GM12865 (cell line): ENCODE data around the gene AGPAT4.

ENCODE experiments used
- DNase-seq: peaks from one replicate; pipeline ENCODE4 v3.0.0; 2010; ENCODE audit warnings: low read depth
- H3K4me3 ChIP-seq: 2 replicates; pipeline ENCODE4 v1.5.1; 2011; ENCODE audit warnings: mild to moderate bottlenecking, low read depth, low read length, control low read depth
- TF ChIP-seq, protein P1 (sequence below): IDR thresholded peaks from 2 replicates; pipeline ENCODE4 v1.5.1; 2011; ENCODE audit warnings: low read length, control low read depth, low read depth, inconsistent platforms; ENCODE audit not compliant: insufficient read depth; ENCODE audit errors: missing control alignments

AGPAT4 gene

DNA sequence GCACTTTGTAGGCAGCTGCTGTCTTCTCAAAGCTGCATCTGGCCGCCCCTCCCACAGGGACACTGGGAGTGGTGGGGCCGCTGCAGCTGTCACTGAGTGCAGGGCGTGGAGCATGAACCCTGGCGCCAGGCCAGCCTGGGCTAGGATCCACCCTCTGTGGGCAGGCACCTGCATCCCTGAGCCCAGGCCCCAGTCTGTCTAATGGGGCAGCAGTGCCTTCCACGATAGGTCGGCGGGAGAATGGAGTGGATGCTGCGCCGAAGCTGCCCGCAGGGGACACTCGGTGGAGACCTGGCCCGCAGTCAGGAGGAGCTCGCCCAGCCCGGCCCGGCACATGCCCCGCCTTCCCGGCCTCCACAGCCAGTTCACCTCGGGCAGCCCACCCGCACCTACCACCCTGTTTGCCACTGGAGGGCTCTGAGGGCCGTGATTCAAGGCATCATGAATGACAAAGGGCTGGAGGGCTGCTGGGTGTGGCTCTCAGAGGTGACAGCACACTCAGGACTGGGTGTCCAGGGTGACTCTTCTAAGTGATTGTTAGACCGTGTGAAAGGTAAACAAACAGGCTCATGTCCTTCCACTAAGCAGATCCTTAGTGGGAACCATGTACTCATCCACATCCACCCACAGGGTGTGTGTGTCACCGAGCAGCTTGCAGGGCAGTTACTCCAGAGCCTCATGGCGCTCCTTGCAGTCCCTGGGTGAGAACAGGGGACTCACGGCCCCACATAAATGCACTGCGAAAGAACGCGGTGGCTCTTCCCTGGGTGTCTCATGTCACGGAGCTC, 133.9 kb downstream of the AGPAT4 start:
- TF ChIP-seq, protein P1, sequence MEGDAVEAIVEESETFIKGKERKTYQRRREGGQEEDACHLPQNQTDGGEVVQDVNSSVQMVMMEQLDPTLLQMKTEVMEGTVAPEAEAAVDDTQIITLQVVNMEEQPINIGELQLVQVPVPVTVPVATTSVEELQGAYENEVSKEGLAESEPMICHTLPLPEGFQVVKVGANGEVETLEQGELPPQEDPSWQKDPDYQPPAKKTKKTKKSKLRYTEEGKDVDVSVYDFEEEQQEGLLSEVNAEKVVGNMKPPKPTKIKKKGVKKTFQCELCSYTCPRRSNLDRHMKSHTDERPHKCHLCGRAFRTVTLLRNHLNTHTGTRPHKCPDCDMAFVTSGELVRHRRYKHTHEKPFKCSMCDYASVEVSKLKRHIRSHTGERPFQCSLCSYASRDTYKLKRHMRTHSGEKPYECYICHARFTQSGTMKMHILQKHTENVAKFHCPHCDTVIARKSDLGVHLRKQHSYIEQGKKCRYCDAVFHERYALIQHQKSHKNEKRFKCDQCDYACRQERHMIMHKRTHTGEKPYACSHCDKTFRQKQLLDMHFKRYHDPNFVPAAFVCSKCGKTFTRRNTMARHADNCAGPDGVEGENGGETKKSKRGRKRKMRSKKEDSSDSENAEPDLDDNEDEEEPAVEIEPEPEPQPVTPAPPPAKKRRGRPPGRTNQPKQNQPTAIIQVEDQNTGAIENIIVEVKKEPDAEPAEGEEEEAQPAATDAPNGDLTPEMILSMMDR, result no peak
- no peak for DNase-seq
- no peak overlapping the region for H3K4me3 ChIP-seq

DNA sequence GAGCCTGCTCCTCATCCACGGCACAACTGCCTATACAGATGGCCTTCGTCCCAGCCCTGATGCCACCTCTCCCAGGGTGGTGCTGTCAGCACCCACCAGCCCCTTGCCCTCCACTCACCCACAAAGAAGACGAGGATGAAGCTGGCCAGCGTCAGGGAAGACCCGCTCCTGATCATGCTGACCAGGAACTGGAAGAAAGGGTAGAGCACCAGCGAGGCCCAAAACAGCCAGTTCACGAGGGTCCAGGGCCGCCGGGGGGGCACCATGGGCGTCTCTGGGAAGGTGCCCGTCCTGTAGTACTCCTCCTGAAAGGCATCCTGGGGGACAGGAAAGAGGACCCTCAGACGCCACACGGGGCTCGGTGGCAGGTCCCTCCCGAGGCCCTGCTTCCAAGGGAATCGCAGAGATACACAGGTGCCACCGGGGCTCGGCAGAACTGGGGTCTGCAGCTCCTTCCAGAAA, 134.5 kb downstream of the AGPAT4 start:
- DNase-seq, result no peak

GRCh38 chr6:161138543-161139303, 135.1 kb downstream of the AGPAT4 start:
- TF ChIP-seq, protein P1, result no peak
- no peak for DNase-seq
- no peak overlapping the region for H3K4me3 ChIP-seq

More for the DNA sequence above, 134.5 kb downstream of the AGPAT4 start:
- no peak overlapping the region for H3K4me3 ChIP-seq
- TF ChIP-seq, protein P1, result no peak

GRCh38 chr6:161137839-161138542, 135.9 kb downstream of the AGPAT4 start:
- DNase-seq, result no peak
- no peak overlapping the region for H3K4me3 ChIP-seq
- TF ChIP-seq, protein P1, result no peak

- no peak for DNase-seq
- TF ChIP-seq, protein P1, result no peak
- no peak overlapping the region for H3K4me3 ChIP-seq
These were observed 136.5 kb downstream of the AGPAT4 start for GRCh38 chr6:161137320-161137719.

- no peak overlapping the region for H3K4me3 ChIP-seq
- TF ChIP-seq, protein P1, result no peak
- DNase-seq, result no peak
These were observed 137.2 kb downstream of the AGPAT4 start for GRCh38 chr6:161136655-161137054.
